B cell (primary cell): ENCODE data around the gene DSP.

Experiments used
- EZH2 ChIP-seq: IDR thresholded peaks from 2 replicates; pipeline ENCODE4 v1.6.1; 2012; ENCODE audit warnings: borderline replicate concordance, low read depth, mild to moderate bottlenecking, moderate library complexity, low read length; ENCODE audit not compliant: insufficient read depth, poor library complexity, severe bottlenecking
- TF ChIP-seq, protein P1 (sequence below): fragments of 200-600 bp; IDR thresholded peaks from one replicate; pipeline ENCODE4 v1.8.0; 2022; ENCODE audit warnings: antibody characterized with exemption, mild to moderate bottlenecking

DNA sequence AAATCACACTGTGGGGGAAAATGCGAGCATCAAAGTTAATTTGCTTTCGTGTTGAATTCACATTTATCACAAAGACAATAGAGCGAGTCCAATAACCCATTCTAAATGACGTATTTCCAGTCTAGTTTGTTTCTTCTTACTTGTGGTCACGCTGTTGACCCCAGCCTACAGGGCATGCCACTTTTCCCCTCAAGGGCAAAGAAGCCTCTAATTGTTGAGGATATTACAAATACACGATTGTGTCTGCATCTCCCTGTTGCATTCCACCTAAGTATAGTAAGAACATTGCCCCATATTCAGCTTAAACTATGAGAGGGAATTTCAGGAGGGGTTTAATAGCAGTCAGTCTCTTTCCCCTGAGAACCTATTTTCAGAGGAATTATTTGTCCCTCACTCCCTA, 37.4 kb upstream of the DSP start:
- TF ChIP-seq, protein P1, sequence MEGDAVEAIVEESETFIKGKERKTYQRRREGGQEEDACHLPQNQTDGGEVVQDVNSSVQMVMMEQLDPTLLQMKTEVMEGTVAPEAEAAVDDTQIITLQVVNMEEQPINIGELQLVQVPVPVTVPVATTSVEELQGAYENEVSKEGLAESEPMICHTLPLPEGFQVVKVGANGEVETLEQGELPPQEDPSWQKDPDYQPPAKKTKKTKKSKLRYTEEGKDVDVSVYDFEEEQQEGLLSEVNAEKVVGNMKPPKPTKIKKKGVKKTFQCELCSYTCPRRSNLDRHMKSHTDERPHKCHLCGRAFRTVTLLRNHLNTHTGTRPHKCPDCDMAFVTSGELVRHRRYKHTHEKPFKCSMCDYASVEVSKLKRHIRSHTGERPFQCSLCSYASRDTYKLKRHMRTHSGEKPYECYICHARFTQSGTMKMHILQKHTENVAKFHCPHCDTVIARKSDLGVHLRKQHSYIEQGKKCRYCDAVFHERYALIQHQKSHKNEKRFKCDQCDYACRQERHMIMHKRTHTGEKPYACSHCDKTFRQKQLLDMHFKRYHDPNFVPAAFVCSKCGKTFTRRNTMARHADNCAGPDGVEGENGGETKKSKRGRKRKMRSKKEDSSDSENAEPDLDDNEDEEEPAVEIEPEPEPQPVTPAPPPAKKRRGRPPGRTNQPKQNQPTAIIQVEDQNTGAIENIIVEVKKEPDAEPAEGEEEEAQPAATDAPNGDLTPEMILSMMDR = no peak
- TF ChIP-seq EZH2 = no peak
